CD14-positive monocyte (primary cell): Measurements from ENCODE around the gene FAM13A. TPM values are rescaled to one million over a fixed set of nuclear protein-coding genes. Genes with fewer than 3 reads are reported as not detected.

ENCODE experiments used
- DNase-seq, 3 donors: peaks; one replicate each; pipeline ENCODE4 v3.0.0-alpha.2; 2011 to 2022
- H2AFZ ChIP-seq: 2 replicates; pipeline ENCODE4 v1.6.0; 2012; ENCODE audit warnings: mild to moderate bottlenecking, low read depth, low read length, inconsistent platforms; ENCODE audit not compliant: insufficient read depth, poor library complexity, severe bottlenecking
- H3K27ac ChIP-seq, 2 donors: 1 replicate in 1 of 2; 2 replicates in 1 of 2; pipeline ENCODE4 v1.5.1; 2012 to 2013; ENCODE audit warnings: low read length in 2 of 2, control low read depth in 1 of 2, inconsistent platforms in 1 of 2, low read depth in 1 of 2, mild to moderate bottlenecking in 1 of 2
- H3K27me3 ChIP-seq, 2 donors: one replicate each; pipeline versions ENCODE4 v1.6.0 to v1.6.1; 2011 to 2013; ENCODE audit warnings: low read length in 2 of 2; ENCODE audit not compliant: control insufficient read depth in 2 of 2, insufficient read depth in 2 of 2
- H3K36me3 ChIP-seq, 2 donors: replicated peaks in 1 of 2; 1 replicate in 1 of 2; 2 replicates in 1 of 2; pipeline versions ENCODE4 v1.5.1 to v1.6.1; 2012 to 2013; ENCODE audit warnings: low read length in 2 of 2, control low read depth in 1 of 2, inconsistent platforms in 1 of 2, mild to moderate bottlenecking in 1 of 2; ENCODE audit not compliant: insufficient read depth in 2 of 2, control insufficient read depth in 1 of 2
- H3K4me1 ChIP-seq, 2 donors: 1 replicate in 1 of 2; 2 replicates in 1 of 2; pipeline versions ENCODE4 v1.5.1 to v1.6.1; 2012 to 2013; ENCODE audit warnings: low read length in 2 of 2, control low read depth in 1 of 2, inconsistent platforms in 1 of 2, mild to moderate bottlenecking in 1 of 2, moderate library complexity in 1 of 2; ENCODE audit not compliant: insufficient read depth in 2 of 2, control insufficient read depth in 1 of 2
- H3K4me2 ChIP-seq: replicated peaks from 2 replicates; pipeline ENCODE3; 2012; ENCODE audit warnings: low read length, moderate library complexity, mild to moderate bottlenecking; ENCODE audit not compliant: poor library complexity, severe bottlenecking; ENCODE audit errors: extremely low read depth
- H3K4me3 ChIP-seq, 3 experiments: fragments of 200-600 bp in 1 of 3; sonication (generic) in 1 of 3; replicated peaks in 1 of 3; 1 replicate in 2 of 3; 2 replicates in 1 of 3; pipeline ENCODE4 v1.5.1; 2011 to 2013; ENCODE audit warnings: low read length in 3 of 3, mild to moderate bottlenecking in 3 of 3, control low read depth in 2 of 3, low read depth in 2 of 3, inconsistent platforms in 1 of 3, moderate library complexity in 1 of 3
- H3K79me2 ChIP-seq: 2 replicates; pipeline ENCODE4 v1.6.0; 2012; ENCODE audit warnings: mild to moderate bottlenecking, control low read depth, inconsistent platforms, low read length, moderate library complexity; ENCODE audit not compliant: insufficient read depth
- H3K9ac ChIP-seq: 2 replicates; pipeline ENCODE4 v1.6.0; 2017; ENCODE audit warnings: low read length, mild to moderate bottlenecking; ENCODE audit not compliant: insufficient read depth, poor library complexity, severe bottlenecking
- H3K9me3 ChIP-seq, 2 donors: replicated peaks in 1 of 2; 1 replicate in 1 of 2; 2 replicates in 1 of 2; pipeline versions ENCODE4 v1.5.1 to v1.6.1; 2012 to 2013; ENCODE audit warnings: low read length in 2 of 2, control low read depth in 1 of 2; ENCODE audit not compliant: control insufficient read depth in 1 of 2, insufficient read depth in 1 of 2
- H4K20me1 ChIP-seq: 2 replicates; pipeline ENCODE4 v1.6.0; 2012; ENCODE audit warnings: mild to moderate bottlenecking, low read length, control low read depth, moderate library complexity; ENCODE audit not compliant: insufficient read depth
- H3K27ac Mint-ChIP-seq, 7 donors: one replicate each; pipeline ENCODE4 v1.8.0; 2020; ENCODE audit warnings: mild to moderate bottlenecking in 7 of 7, mixed read lengths in 7 of 7, moderate library complexity in 6 of 7, inconsistent platforms in 2 of 7
- H3K27me3 Mint-ChIP-seq, 3 donors: one replicate each; pipeline ENCODE4 v1.8.0; 2021 to 2022; ENCODE audit warnings: low read depth in 3 of 3, mild to moderate bottlenecking in 3 of 3, mixed read lengths in 3 of 3, moderate library complexity in 3 of 3, inconsistent platforms in 1 of 3
- H3K36me3 Mint-ChIP-seq, 2 donors: one replicate each; pipeline ENCODE4 v1.8.0; 2020; ENCODE audit warnings: mixed read lengths in 2 of 2, inconsistent platforms in 1 of 2, mild to moderate bottlenecking in 1 of 2
- H3K4me1 Mint-ChIP-seq: one replicate; pipeline ENCODE4 v1.8.0; 2020; ENCODE audit warnings: mild to moderate bottlenecking, mixed read lengths
- H3K4me3 Mint-ChIP-seq, 2 donors: one replicate each; pipeline ENCODE4 v1.8.0; 2020; ENCODE audit warnings: mild to moderate bottlenecking in 2 of 2, mixed read lengths in 2 of 2, moderate library complexity in 1 of 2
- H3K9me3 Mint-ChIP-seq, 7 donors: one replicate each; pipeline ENCODE4 v1.8.0; 2020 to 2022; ENCODE audit warnings: mixed read lengths in 7 of 7, mild to moderate bottlenecking in 6 of 7, moderate library complexity in 6 of 7, inconsistent platforms in 2 of 7
- CTCF ChIP-seq: fragments of 200-600 bp; IDR thresholded peaks from one replicate; pipeline ENCODE4 v1.8.0; 2022; ENCODE audit warnings: antibody characterized with exemption, mild to moderate bottlenecking
- WGBS: methylation state at CpG from one replicate; pipeline ENCODE4 v1.1.5; 2013; ENCODE audit warnings: missing lambda C conversion rate; ENCODE audit not compliant: insufficient coverage; 5-methylcytosine and 5-hydroxymethylcytosine counted together
- intact Hi-C, 2 donors: fragments of 100-400 bp; cut with micrococcal nuclease; formaldehyde crosslinking; loops; one replicate each; pipeline versions ENCODE4 v1.15.0 to v1.15.1; 2023
- polyA plus RNA-seq, 3 donors: library from polyadenylated mRNA; depleted of rRNA in 1 of 3; unstranded in 2 of 3; stranded (reverse) in 1 of 3; fragments of 300-500 nt in 2 of 3; fragments of >200 nt in 1 of 3; fragmentation: Illumina TruSeq in 2 of 3; gene quantifications; 1 replicate in 2 of 3; 2 replicates in 1 of 3; pipeline ENCODE4 v1.2.3, GENCODE V29; 2012 to 2021

Gene FAM13A
- polyA plus RNA-seq, 3 donors = 5.3 to 20.0 (median 6.5) TPM

- H3K4me1 ChIP-seq = peaks cover 41 to 42% of the 10 kb centered on the region in 2 donors
- Mint-ChIP-seq H3K27me3 (peaks cover 0 to 1% (median 0%) of the 10 kb centered on the region in 3 donors), H3K4me1 (peaks cover 43% of the 10 kb centered on the region), H3K36me3 (no peaks in the 10 kb centered on the region), H3K9me3 (no peaks in the 10 kb centered on the region), H3K4me3 (peak overlapping the region; percentile 58 to 62), H3K27ac (peak overlapping the region; percentile 91 to 98 (median 96))
- H2AFZ ChIP-seq = peak overlapping the region; percentile 44
- H3K36me3 ChIP-seq = no peaks in the 10 kb centered on the region
- no peaks in the 10 kb centered on the region for H3K79me2 ChIP-seq
- peak overlapping the region; percentile 60 for H3K4me2 ChIP-seq
- no peak overlapping the region for H3K9ac ChIP-seq
- H3K4me3 ChIP-seq = peak overlapping the region in 2 of 3 experiments; percentile 12 to 61
- H3K27ac ChIP-seq = peak overlapping the region; percentile 75 to 83
- 9% methylated on average over 3 of the region's 3 CpGs for WGBS
- H3K27me3 ChIP-seq = no peaks in the 10 kb centered on the region
- TF ChIP-seq CTCF = no peak
- DNase-seq = peak; percentile 22 to 41 (median 29)
- H4K20me1 ChIP-seq = no peaks in the 10 kb centered on the region
- no peaks in the 10 kb centered on the region for H3K9me3 ChIP-seq
- intact Hi-C loops = no loop called here
Observed at GRCh38 chr4:88859191-88859812, 197.7 kb downstream of the FAM13A start.

- peaks cover 0 to 3% (median 0%) of the 10 kb centered on the region in 3 donors for H3K27me3 Mint-ChIP-seq
- H3K27me3 ChIP-seq = no peaks in the 10 kb centered on the region
- peak; percentile 83 to 91 (median 86) for DNase-seq
- H3K27ac Mint-ChIP-seq = peak overlapping the region; percentile 91 to 98 (median 96)
- H3K36me3 ChIP-seq = no peaks in the 10 kb centered on the region
- peaks cover 43% of the 10 kb centered on the region for H3K4me1 Mint-ChIP-seq
- H2AFZ ChIP-seq = no peak overlapping the region
- H3K9me3 ChIP-seq = no peaks in the 10 kb centered on the region
- peak overlapping the region in 1 of 2 donors; percentile 83 for H3K27ac ChIP-seq
- no peaks in the 10 kb centered on the region for H3K79me2 ChIP-seq
- H3K4me3 ChIP-seq = peak overlapping the region in 1 of 3 experiments; percentile 61
- H3K9me3 Mint-ChIP-seq = no peaks in the 10 kb centered on the region
- no peaks in the 10 kb centered on the region for H4K20me1 ChIP-seq
- no peaks in the 10 kb centered on the region for H3K36me3 Mint-ChIP-seq
- no peak overlapping the region for H3K9ac ChIP-seq
- intact Hi-C loops = no loop called here
- TF ChIP-seq CTCF = no peak
- no CpG with 5 or more reads among the region's 2 CpGs for WGBS
- H3K4me1 ChIP-seq = peaks cover 41 to 42% of the 10 kb centered on the region in 2 donors
- H3K4me3 Mint-ChIP-seq = peak overlapping the region; percentile 58 to 76
- H3K4me2 ChIP-seq = peak overlapping the region; percentile 60
Observed at GRCh38 chr4:88858752-88859151, 198.2 kb downstream of the FAM13A start.
